Measurements from ENCODE around the gene POLR2A. TPM values are rescaled to one million over a fixed set of nuclear protein-coding genes. Genes with fewer than 3 reads are reported as not detected.
"Not testable (repeated sequence)": the region's sequence is repeated elsewhere in the genome, so short reads cannot be mapped to it uniquely, and the experiment has no call there.

Gene POLR2A
- total RNA-seq, 4 donors from 2014 or later: 87.0 to 163 (median 125) TPM

DNA sequence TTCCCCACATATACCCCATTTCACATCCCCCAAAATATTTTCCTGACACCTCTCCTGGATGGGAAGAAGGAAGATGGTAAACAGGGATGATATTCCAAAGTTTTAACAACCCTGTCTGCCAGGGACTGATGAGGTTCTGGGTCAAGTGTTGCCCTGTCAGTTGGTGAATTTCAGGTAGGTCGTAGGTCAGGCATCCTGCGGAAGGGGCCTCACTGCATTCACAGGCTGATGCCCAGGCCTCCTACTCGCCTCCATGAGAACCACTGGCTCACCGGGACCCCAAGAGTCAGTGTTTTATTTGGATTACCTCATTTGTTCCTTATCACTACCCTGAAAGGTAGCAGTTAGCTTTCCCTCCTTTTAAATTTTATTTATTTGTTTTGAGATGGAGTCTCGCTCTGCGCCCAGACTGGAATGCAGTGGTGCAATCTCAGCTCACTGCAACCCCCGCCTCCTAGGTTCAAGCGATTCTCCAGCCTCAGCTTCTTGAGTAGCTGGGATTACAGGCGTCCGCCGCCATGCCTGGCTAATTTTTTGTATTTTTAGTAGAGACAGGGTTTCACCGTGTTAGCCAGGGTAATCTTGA lies 15.3 kb upstream of the POLR2A start:
- no peak for TF ChIP-seq CTCF (IDR thresholded peaks at IDR 0.05)
- no peak for TF ChIP-seq EP300 (IDR thresholded peaks at IDR 0.05)
- no peak for TF ChIP-seq POLR2A (IDR thresholded peaks at IDR 0.05)
- peaks cover 0 to 70% (median 21%) of the 10 kb centered on the region in 4 donors for H3K4me1 ChIP-seq
- H3K27ac ChIP-seq: peak overlapping the region in 1 of 4 donors; percentile 33
- DNase-seq (ENCODE audit: low spot score in 2 of 2): no peak
- no peak overlapping the region for H3K4me3 ChIP-seq
- WGBS, 2 donors: 74 to 82% methylated on average over 12 of the region's 12 CpGs
- peaks cover 0 to 28% (median 0%) of the 10 kb centered on the region in 3 donors for H3K36me3 ChIP-seq
- no peaks in the 10 kb centered on the region for H3K27me3 ChIP-seq
- no peaks in the 10 kb centered on the region for H3K9me3 ChIP-seq

GRCh38 chr17:7469843-7470242 lies 14.3 kb upstream of the POLR2A start:
- H3K27ac ChIP-seq; H3K4me3 ChIP-seq; H3K27me3 ChIP-seq; DNase-seq (ENCODE audit: low spot score in 2 of 2); H3K9me3 ChIP-seq: not testable (repeated sequence)
- WGBS, 2 donors: 92 to 93% methylated on average over 12 of the region's 12 CpGs
- Histone ChIP-seq H3K4me1 (peaks cover 0 to 76% (median 21%) of the 10 kb centered on the region in 4 donors), H3K36me3 (peaks cover 0 to 20% (median 0%) of the 10 kb centered on the region in 3 donors)

DNA sequence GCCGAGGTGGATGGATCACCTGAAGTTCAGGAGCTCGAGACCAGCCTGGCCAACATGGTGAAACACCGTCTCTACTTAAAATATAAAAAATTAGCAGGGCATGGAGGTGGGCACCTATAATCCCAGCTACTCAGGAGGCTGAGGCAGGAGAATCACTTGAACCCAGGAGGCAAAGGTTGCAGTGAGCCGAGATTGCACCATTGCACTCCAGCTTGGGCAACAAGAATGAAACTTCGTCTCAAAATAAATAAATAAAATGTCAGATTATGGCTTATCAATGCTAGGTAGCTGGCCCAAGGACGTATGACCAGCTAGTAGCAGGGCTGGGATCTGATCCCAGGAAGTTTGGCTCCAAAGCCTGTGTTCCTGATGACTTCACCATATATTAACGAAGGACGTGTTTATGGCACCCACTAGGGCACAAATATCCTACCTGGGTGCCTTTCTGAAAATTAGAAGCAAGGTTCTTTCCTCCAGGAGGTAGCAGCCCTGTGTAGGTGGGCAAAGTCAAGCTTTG lies 13.7 kb upstream of the POLR2A start:
- WGBS, 2 donors: 78 to 81% methylated on average over 8 of the region's 8 CpGs
- H3K27ac ChIP-seq; H3K27me3 ChIP-seq; DNase-seq (ENCODE audit: low spot score in 2 of 2); H3K4me3 ChIP-seq; H3K9me3 ChIP-seq: not testable (repeated sequence)
- peaks cover 0 to 82% (median 25%) of the 10 kb centered on the region in 4 donors for H3K4me1 ChIP-seq
- H3K36me3 ChIP-seq: peaks cover 0 to 14% (median 0%) of the 10 kb centered on the region in 3 donors

GRCh38 chr17:7471729-7472128 lies 12.4 kb upstream of the POLR2A start:
- Histone ChIP-seq H3K27ac (no peak overlapping the region), H3K9me3 (no peaks in the 10 kb centered on the region), H3K36me3 (peaks cover 0 to 2% (median 0%) of the 10 kb centered on the region in 3 donors), H3K27me3 (no peaks in the 10 kb centered on the region), H3K4me1 (peaks cover 0 to 82% (median 27%) of the 10 kb centered on the region in 4 donors), H3K4me3 (no peak overlapping the region)
- DNase-seq (ENCODE audit: low spot score in 2 of 2): no peak
- TF ChIP-seq EP300 (IDR thresholded peaks at IDR 0.05): no peak
- no peak for TF ChIP-seq POLR2A (IDR thresholded peaks at IDR 0.05)
- no peak for TF ChIP-seq CTCF (IDR thresholded peaks at IDR 0.05)
- 79 to 83% methylated on average over 2 of the region's 2 CpGs for WGBS, 2 donors

DNA sequence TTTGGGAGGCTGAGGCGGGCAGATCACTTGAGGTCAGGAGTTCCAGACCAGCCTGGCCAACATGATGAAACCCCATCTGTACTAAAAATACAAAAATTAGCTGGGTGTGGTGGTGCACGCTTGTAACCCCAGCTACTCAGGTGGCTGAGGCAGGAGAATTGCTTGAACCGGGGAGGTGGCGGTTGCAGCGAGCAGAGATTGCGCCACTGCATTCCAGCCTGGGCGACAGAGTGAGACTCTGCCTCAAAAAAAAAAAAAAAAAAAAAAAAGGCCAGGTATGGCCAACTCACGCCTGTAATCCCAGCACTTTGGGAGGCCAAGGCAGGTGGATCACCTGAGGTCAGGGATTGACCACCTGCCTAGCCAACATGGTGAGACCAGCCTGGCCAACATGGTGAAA lies 9.4 kb upstream of the POLR2A start:
- H3K27me3 ChIP-seq; H3K4me3 ChIP-seq; DNase-seq (ENCODE audit: low spot score in 2 of 2); H3K9me3 ChIP-seq; H3K36me3 ChIP-seq: not testable (repeated sequence)
- 80 to 95% methylated on average over 8 of the region's 8 CpGs for WGBS, 2 donors
- Histone ChIP-seq H3K27ac (peak overlapping the region in 2 of 4 donors; percentile 96 to 100), H3K4me1 (peaks cover 0 to 65% (median 26%) of the 10 kb centered on the region in 4 donors)

DNA sequence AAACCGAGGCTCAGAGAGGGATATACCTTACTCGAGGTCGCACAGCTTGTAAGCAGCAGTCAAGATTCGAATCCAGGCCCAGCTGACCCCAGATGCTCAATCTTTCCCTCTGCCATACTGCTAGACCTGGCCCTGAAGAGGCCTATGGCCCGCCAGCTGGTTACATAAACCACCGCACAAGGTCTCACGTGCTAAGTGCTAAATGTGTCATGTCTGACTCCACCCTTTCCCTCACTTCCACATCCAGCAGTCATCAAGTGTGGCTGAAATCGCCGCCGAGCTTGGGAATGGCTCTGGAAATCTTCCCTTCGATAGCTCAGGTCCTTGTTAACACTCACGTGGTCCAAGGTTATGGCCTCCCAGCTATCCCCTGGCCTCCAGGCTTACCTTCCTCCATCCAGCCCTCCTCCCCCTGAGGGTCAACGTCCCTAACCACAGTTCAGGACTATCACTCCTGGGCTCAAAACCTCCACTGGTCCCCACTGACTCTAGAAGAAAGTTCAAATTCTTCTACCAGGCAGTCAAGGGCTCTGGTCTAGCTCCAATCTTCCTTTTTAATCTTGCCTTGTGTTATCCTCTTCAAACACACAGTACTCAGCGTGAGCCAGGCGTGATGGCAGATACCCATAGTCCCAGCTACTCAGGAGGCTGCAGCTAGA lies 8.3 kb upstream of the POLR2A start:
- peak in 1 of 2 donors; percentile 74 for DNase-seq (ENCODE audit: low spot score in 2 of 2)
- no peak overlapping the region for H3K4me3 ChIP-seq
- 63 to 66% methylated on average over 15 of the region's 15 CpGs for WGBS, 2 donors
- peak overlapping the region; percentile 34 to 100 (median 66) for H3K27ac ChIP-seq
- H3K27me3 ChIP-seq: no peaks in the 10 kb centered on the region
- peaks cover 0 to 65% (median 34%) of the 10 kb centered on the region in 4 donors for H3K4me1 ChIP-seq
- no peaks in the 10 kb centered on the region for H3K36me3 ChIP-seq
- H3K9me3 ChIP-seq: no peaks in the 10 kb centered on the region
- TF ChIP-seq EP300 (IDR thresholded peaks at IDR 0.05) (peak; percentile 8 to 84), CTCF (IDR thresholded peaks at IDR 0.05) (no peak), POLR2A (IDR thresholded peaks at IDR 0.05) (peak in 1 of 2 donors; percentile 36)
